Endodermal cell (in vitro differentiated cells): ENCODE results near the gene BPGM. TPM values are rescaled to one million over a fixed set of nuclear protein-coding genes. Genes with fewer than 3 reads are reported as not detected.
A peak's percentile ranks its signal among the peaks of the same experiment; 100 is the strongest.
"Not testable (repeated sequence)": the region's sequence is repeated elsewhere in the genome, so short reads cannot be mapped to it uniquely, and the experiment has no call there.

Experiments
- DNase-seq: peaks from one replicate; pipeline ENCODE4 v3.0.0-alpha.2; 2017
- H3K27ac ChIP-seq: 2 replicates; pipeline ENCODE4 v1.5.1; 2013; ENCODE audit warnings: mild to moderate bottlenecking, low read depth, low read length, moderate library complexity
- H3K27me3 ChIP-seq: 2 replicates; pipeline ENCODE4 v1.6.1; 2013; ENCODE audit warnings: mild to moderate bottlenecking, low read length, moderate library complexity; ENCODE audit not compliant: insufficient read depth, control insufficient read depth, poor library complexity, severe bottlenecking
- H3K36me3 ChIP-seq: 2 replicates; pipeline ENCODE4 v1.7.0; 2013; ENCODE audit warnings: mild to moderate bottlenecking, low read length, moderate library complexity; ENCODE audit not compliant: control insufficient read depth, insufficient read depth
- H3K4me1 ChIP-seq: one replicate; pipeline ENCODE4 v1.7.0; 2013; ENCODE audit warnings: low read length; ENCODE audit not compliant: control insufficient read depth, insufficient read depth
- H3K4me3 ChIP-seq: 2 replicates; pipeline ENCODE4 v1.5.1; 2013; ENCODE audit warnings: mild to moderate bottlenecking, low read length, moderate library complexity
- H3K9ac ChIP-seq: 2 replicates; pipeline ENCODE4 v1.6.1; 2013; ENCODE audit warnings: mild to moderate bottlenecking, low read length, moderate library complexity; ENCODE audit not compliant: poor library complexity, severe bottlenecking; ENCODE audit errors: extremely low read depth
- H3K9me3 ChIP-seq: 2 replicates; pipeline ENCODE4 v1.6.1; 2013; ENCODE audit warnings: mild to moderate bottlenecking, low read length, moderate library complexity; ENCODE audit not compliant: control insufficient read depth
- H3K27ac Mint-ChIP-seq: 2 replicates; pipeline ENCODE4 v1.8.0; 2020; ENCODE audit warnings: mixed read lengths
- H3K27me3 Mint-ChIP-seq: 2 replicates; pipeline ENCODE4 v1.8.0; 2021; ENCODE audit warnings: mild to moderate bottlenecking, mixed read lengths; ENCODE audit not compliant: insufficient read depth
- H3K36me3 Mint-ChIP-seq: 2 replicates; pipeline ENCODE4 v1.8.0; 2020; ENCODE audit warnings: low read depth, mixed read lengths
- H3K4me1 Mint-ChIP-seq: 2 replicates; pipeline ENCODE4 v1.8.0; 2020; ENCODE audit warnings: mixed read lengths
- H3K4me3 Mint-ChIP-seq: 2 replicates; pipeline ENCODE4 v1.8.0; 2020; ENCODE audit warnings: mild to moderate bottlenecking, moderate library complexity, mixed read lengths
- H3K9me3 Mint-ChIP-seq: 2 replicates; pipeline ENCODE4 v1.8.0; 2020; ENCODE audit warnings: mild to moderate bottlenecking, mixed read lengths
- CTCF ChIP-seq: fragments of 200-600 bp; sonication (generic); conservative IDR thresholded peaks from 2 replicates; pipeline ENCODE4 v1.5.0; 2021; ENCODE audit warnings: antibody characterized with exemption, mild to moderate bottlenecking
- WGBS, 2 experiments: methylation state at CpG; one replicate each; pipeline versions ENCODE4 v1.1.5 to v1.1.7; 2013; ENCODE audit warnings: missing lambda C conversion rate in 2 of 2, mixed read lengths in 1 of 2; ENCODE audit not compliant: insufficient coverage in 1 of 2, insufficient read length in 1 of 2; 5-methylcytosine and 5-hydroxymethylcytosine counted together
- total RNA-seq, 2 donors: library from RNA; stranded (reverse); fragmentation: NEBNext Ultra II Directional in 1 of 2; extraction: Animal tissue kit (Norgen Biotek cat#: 25700) in 1 of 2; gene quantifications; 2 replicates in 1 of 2; 3 replicates in 1 of 2; pipeline ENCODE4 v1.2.1, GENCODE V29; 2021

BPGM gene
- total RNA-seq, 2 donors from 2014 or later, result 11.1 to 16.1 TPM

GRCh38 chr7:134685250-134685649 is 38.6 kb downstream of the BPGM start:
- no peak overlapping the region for H3K4me3 ChIP-seq
- Mint-ChIP-seq H3K27ac (no peak overlapping the region), H3K4me3 (no peak overlapping the region), H3K9me3 (no peaks in the 10 kb centered on the region), H3K27me3 (no peaks in the 10 kb centered on the region), H3K4me1 (no peaks in the 10 kb centered on the region), H3K36me3 (peaks cover 3% of the 10 kb centered on the region)
- no peaks in the 10 kb centered on the region for H3K27me3 ChIP-seq
- H3K9ac ChIP-seq, result no peak overlapping the region
- DNase-seq, result no peak
- WGBS, 2 experiments, result 81% methylated on average over 2 of the region's 2 CpGs; no CpG with 5 or more reads in 1 of the 2 experiments
- H3K9me3 ChIP-seq, result no peaks in the 10 kb centered on the region
- no peak for TF ChIP-seq CTCF
- H3K27ac ChIP-seq, result no peak overlapping the region
- H3K4me1 ChIP-seq, result no peaks in the 10 kb centered on the region
- no peaks in the 10 kb centered on the region for H3K36me3 ChIP-seq

DNA sequence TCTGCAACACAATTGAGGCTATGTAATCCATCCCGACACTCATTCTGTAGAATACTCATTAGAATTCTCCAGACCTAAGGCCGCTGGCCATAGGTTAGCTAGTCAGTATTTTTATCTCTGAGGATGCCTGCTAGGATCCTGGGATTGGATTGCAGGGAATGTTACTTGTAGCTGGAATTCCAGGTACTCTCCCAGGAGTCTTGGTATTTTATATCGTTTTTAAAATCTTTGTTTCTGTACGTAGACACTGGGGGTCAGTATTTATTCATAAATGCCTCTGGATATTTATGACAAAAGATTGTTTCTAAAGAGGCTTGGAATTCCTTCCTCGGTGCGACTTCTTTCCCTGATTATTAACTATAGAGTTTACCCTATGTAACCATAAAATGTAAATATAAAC is 40.1 kb downstream of the BPGM start:
- H3K36me3 Mint-ChIP-seq, result no peaks in the 10 kb centered on the region
- H3K27ac Mint-ChIP-seq, result no peak overlapping the region
- H3K9me3 Mint-ChIP-seq, result no peaks in the 10 kb centered on the region
- Histone ChIP-seq H3K9ac (no peak overlapping the region), H3K27ac (no peak overlapping the region), H3K4me3 (no peak overlapping the region), H3K36me3 (no peaks in the 10 kb centered on the region), H3K4me1 (no peaks in the 10 kb centered on the region), H3K27me3 (no peaks in the 10 kb centered on the region), H3K9me3 (no peaks in the 10 kb centered on the region)
- H3K27me3 Mint-ChIP-seq, result no peaks in the 10 kb centered on the region
- no peak for TF ChIP-seq CTCF
- H3K4me1 Mint-ChIP-seq, result no peaks in the 10 kb centered on the region
- no peak overlapping the region for H3K4me3 Mint-ChIP-seq
- WGBS, 2 experiments, result 88 to 92% methylated on average over 2 to 5 of the region's 6 CpGs
- no peak for DNase-seq

- not testable (repeated sequence) for H3K27ac ChIP-seq, H3K27me3 ChIP-seq, H3K9me3 ChIP-seq, H3K4me1 ChIP-seq, H3K27ac Mint-ChIP-seq, H3K27me3 Mint-ChIP-seq, H3K9me3 Mint-ChIP-seq, H3K4me3 Mint-ChIP-seq, H3K36me3 ChIP-seq, DNase-seq, H3K36me3 Mint-ChIP-seq, H3K4me1 Mint-ChIP-seq, H3K4me3 ChIP-seq, H3K9ac ChIP-seq
- WGBS, 2 experiments, result 81 to 93% methylated on average over 2 to 5 of the region's 5 CpGs
Observed at GRCh38 chr7:134689550-134689949, 42.9 kb downstream of the BPGM start.

DNA sequence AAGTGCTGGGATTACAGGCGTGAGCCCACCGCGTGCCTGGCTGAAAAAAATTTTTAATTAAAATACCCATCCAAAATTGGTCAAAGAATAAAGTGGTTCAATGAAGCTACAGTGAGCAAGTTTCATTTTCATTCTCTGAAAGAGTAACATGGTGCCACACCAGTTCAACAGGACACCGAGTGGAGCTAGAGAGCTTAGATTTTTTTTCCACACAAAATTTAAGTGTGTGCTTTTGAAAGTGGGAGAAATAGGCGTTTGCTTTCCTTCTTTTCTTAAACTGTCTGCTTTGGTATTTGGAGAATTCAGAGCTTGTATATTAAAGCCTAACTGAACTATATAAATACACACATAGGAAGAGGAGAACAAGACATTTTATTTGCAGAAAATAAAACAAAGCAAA is 43.4 kb downstream of the BPGM start:
- H3K9me3 ChIP-seq, result no peaks in the 10 kb centered on the region
- H3K9ac ChIP-seq, result no peak overlapping the region
- Mint-ChIP-seq H3K4me3 (no peak overlapping the region), H3K9me3 (no peaks in the 10 kb centered on the region), H3K27me3 (no peaks in the 10 kb centered on the region), H3K27ac (no peak overlapping the region), H3K36me3 (no peaks in the 10 kb centered on the region), H3K4me1 (no peaks in the 10 kb centered on the region)
- 87 to 89% methylated on average over 4 to 5 of the region's 5 CpGs for WGBS, 2 experiments
- no peak for DNase-seq
- no peak overlapping the region for H3K27ac ChIP-seq
- H3K36me3 ChIP-seq, result no peaks in the 10 kb centered on the region
- TF ChIP-seq CTCF, result peak; percentile 50
- no peaks in the 10 kb centered on the region for H3K4me1 ChIP-seq
- no peaks in the 10 kb centered on the region for H3K27me3 ChIP-seq
- H3K4me3 ChIP-seq, result no peak overlapping the region
